Iris pigment epithelial cell (primary cell): ENCODE results near the gene OR9A4.

ENCODE experiments used
- DNase-seq: peaks from one replicate; pipeline ENCODE4 v3.0.0-alpha.2; 2011; ENCODE audit warnings: low read depth

OR9A4 gene

GRCh38 chr7:141946796-141947195 is 30.6 kb downstream of the OR9A4 start, which contains the start of gene CLEC5A:
TSS of gene CLEC5A (minus strand) at chr7:141946974. CDS start at chr7:141946292, 682 bp downstream.
- DNase-seq: no peak

- DNase-seq: no peak
Observed at GRCh38 chr7:141949021-141949420, 32.8 kb downstream of the OR9A4 start.

DNA sequence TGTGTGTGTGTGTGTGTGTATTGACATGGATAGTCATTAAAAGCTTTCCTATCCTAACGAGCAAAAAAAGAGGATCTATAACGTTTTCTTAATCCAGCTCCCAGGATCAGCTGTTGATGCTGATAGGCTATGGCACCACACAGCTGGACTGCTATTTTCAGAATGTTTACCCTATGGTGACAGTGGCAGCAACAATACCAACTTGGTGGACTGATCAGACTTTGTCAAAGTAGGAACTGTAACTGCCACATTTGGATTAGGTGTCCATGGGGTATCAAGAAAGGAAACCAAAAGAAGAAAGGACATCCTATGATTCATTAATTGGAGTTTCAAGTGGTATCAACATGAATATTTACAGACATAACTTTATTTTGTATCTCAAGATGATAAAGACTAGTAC is 33.3 kb downstream of the OR9A4 start:
- DNase-seq: no peak

DNA sequence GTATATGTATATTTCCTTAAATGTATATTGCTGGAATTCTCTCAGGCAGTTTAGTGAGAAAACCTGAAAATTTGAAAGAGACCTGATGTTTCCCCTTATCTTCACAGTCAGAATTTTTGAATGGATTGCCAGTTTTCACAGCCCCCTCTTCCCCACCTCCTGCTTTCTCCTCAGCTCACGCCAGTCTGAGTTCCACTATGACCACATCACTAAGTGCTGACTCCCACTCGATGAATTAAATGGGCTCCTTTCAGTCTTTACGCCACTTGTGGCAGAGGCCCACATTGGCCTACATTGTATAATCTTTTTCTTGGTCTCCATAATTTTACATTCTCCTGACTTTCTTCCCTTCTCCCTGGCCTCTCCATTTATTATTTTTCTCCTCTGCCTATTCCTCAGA is 33.7 kb downstream of the OR9A4 start:
- DNase-seq: no peak

DNA sequence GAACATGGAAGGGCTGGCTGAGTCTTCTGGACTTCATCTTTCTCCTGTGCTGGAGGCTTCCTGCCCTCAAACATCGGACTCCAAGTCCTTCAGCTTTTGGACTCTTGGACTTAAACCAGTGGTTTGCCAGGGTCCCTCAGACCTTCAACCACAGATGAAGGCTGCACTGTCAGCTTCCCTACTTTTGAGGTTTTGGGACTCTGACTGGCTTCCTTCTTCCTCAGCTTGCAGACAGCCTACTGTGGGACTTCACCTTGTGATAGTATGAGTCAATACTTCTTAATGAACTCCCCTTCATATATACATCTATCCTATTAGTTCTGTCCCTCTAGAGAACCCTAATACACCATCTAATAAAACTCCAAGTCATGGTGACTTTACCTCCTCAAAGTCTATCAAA is 34.6 kb downstream of the OR9A4 start:
- no peak for DNase-seq

DNA sequence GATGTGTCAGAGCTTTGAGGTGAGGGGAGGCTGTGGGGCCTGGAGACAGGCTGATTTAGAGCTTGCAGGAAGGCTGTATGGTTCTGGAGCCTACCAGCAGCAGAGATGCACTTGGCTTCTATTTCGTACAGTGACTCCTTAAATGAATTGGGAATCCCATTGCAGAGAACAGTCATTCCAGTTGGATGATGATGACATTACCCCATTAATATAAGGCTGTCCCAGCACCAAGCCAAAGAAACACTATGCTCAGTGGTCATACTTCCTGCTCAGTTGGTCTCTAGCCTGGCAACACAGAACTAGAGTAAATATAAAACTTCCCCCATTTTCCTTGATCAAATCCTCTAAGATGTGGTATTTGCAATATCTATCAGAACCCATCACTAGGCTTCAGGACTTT is 36.3 kb downstream of the OR9A4 start:
- no peak for DNase-seq

- no peak for DNase-seq
Observed at GRCh38 chr7:141954334-141954733, 38.1 kb downstream of the OR9A4 start.

- DNase-seq: no peak
Observed at GRCh38 chr7:141956084-141956483, 39.9 kb downstream of the OR9A4 start.

- no peak for DNase-seq
Observed at GRCh38 chr7:141960687-141961422, 44.7 kb downstream of the OR9A4 start.
